ENCODE measurements around the gene ZNF75A.
"Not testable (repeated sequence)": the region's sequence is repeated elsewhere in the genome, so short reads cannot be mapped to it uniquely, and the experiment has no call there.

Gene ZNF75A

GRCh38 chr16:3305109-3306068, at the start of gene ZNF75A, which contains the start of gene TIGD7:
Gene ZNF75A, plus strand, starts transcription at chr16:3305497. Its CDS starts 2,932 bp downstream, at chr16:3308429.
Gene TIGD7, minus strand, starts transcription at chr16:3305430. Its CDS starts 4,816 bp downstream, at chr16:3300614.
- peak; percentile 94 for DNase-seq (ENCODE audit: low spot score)

- DNase-seq (ENCODE audit: low spot score) = no peak
These were observed 49.0 kb upstream of the ZNF75A start, which contains the start of gene MEFV for GRCh38 chr16:3256146-3256865. Gene MEFV, minus strand, starts transcription at chr16:3256633. Its CDS starts 46 bp downstream, at chr16:3256587.

- no peak for DNase-seq (ENCODE audit: low spot score)
These were observed 48.3 kb upstream of the ZNF75A start for GRCh38 chr16:3256866-3257465.

- DNase-seq (ENCODE audit: low spot score) = no peak
These were observed 45.5 kb upstream of the ZNF75A start for GRCh38 chr16:3259836-3260235.

GRCh38 chr16:3262517-3262916, 42.8 kb upstream of the ZNF75A start:
- no peak for DNase-seq (ENCODE audit: low spot score)

- DNase-seq (ENCODE audit: low spot score) = peak; percentile 99
These were observed 40.9 kb upstream of the ZNF75A start for GRCh38 chr16:3264137-3265036.

- no peak for DNase-seq (ENCODE audit: low spot score)
These were observed 38.3 kb upstream of the ZNF75A start for GRCh38 chr16:3266873-3267537.

- no peak for DNase-seq (ENCODE audit: low spot score)
These were observed 37.0 kb upstream of the ZNF75A start for GRCh38 chr16:3268294-3268693.

GRCh38 chr16:3270718-3271117, 34.6 kb upstream of the ZNF75A start:
- not testable (repeated sequence) for DNase-seq (ENCODE audit: low spot score)

GRCh38 chr16:3271281-3271680, 34.0 kb upstream of the ZNF75A start:
- not testable (repeated sequence) for DNase-seq (ENCODE audit: low spot score)

- DNase-seq (ENCODE audit: low spot score) = no peak
These were observed 30.8 kb upstream of the ZNF75A start for GRCh38 chr16:3274490-3274889.

- no peak for DNase-seq (ENCODE audit: low spot score)
These were observed 30.4 kb upstream of the ZNF75A start for GRCh38 chr16:3274947-3275346.

GRCh38 chr16:3276679-3277078, 28.6 kb upstream of the ZNF75A start:
- no peak for DNase-seq (ENCODE audit: low spot score)

- no peak for DNase-seq (ENCODE audit: low spot score)
These were observed 24.0 kb upstream of the ZNF75A start for GRCh38 chr16:3281222-3281820.

GRCh38 chr16:3282103-3282729, 23.1 kb upstream of the ZNF75A start:
- DNase-seq (ENCODE audit: low spot score) = no peak

- DNase-seq (ENCODE audit: low spot score) = peak; percentile 98
These were observed 22.4 kb upstream of the ZNF75A start, which contains the start of gene ZNF263 for GRCh38 chr16:3282730-3283542. Gene ZNF263, plus strand, starts transcription at chr16:3283491. Its CDS starts 328 bp downstream, at chr16:3283819.

- DNase-seq (ENCODE audit: low spot score) = no peak
These were observed 21.5 kb upstream of the ZNF75A start for GRCh38 chr16:3283543-3284447.

GRCh38 chr16:3285131-3285530, 20.2 kb upstream of the ZNF75A start:
- no peak for DNase-seq (ENCODE audit: low spot score)

Measured in putamen (tissue), 1 donor.